SU-DHL-6 (cell line): Measurements from ENCODE around the gene AGL.
"Not testable (repeated sequence)": the region's sequence is repeated elsewhere in the genome, so short reads cannot be mapped to it uniquely, and the experiment has no call there.

Source experiments
- CTCF ChIP-seq: fragments of 200-600 bp; sonication (generic); IDR thresholded peaks from one replicate; pipeline ENCODE4 v1.5.1; 2017; ENCODE audit warnings: antibody characterized with exemption, mild to moderate bottlenecking, low read length, moderate library complexity; ENCODE audit not compliant: insufficient read depth, poor library complexity, severe bottlenecking
- EZH2phosphoT487 ChIP-seq: fragments of 200-600 bp; sonication (generic), shearing (Covaris generic); conservative IDR thresholded peaks from 2 replicates; pipeline ENCODE4 v1.6.1; 2018; ENCODE audit warnings: mild to moderate bottlenecking, antibody characterized with exemption, low read length, moderate library complexity, mixed read lengths

GRCh38 chr1:99836171-99837103 is 13.7 kb upstream of the AGL start:
- TF ChIP-seq CTCF, EZH2phosphoT487: not testable (repeated sequence)
